GM12873 (cell line): ENCODE results near the gene MRPL55.

Experiments
- CTCF ChIP-seq: IDR thresholded peaks from 2 replicates; pipeline ENCODE4 v1.5.1; 2012; ENCODE audit warnings: low read depth, mild to moderate bottlenecking, moderate library complexity, low read length, control low read depth; ENCODE audit not compliant: insufficient read depth; ENCODE audit errors: missing control alignments

The MRPL55 gene

GRCh38 chr1:228114827-228115226, 5.7 kb upstream of the MRPL55 start:
- TF ChIP-seq CTCF, result no peak

GRCh38 chr1:228112617-228113016, 3.5 kb upstream of the MRPL55 start:
- no peak for TF ChIP-seq CTCF

GRCh38 chr1:228112167-228112566, 3.1 kb upstream of the MRPL55 start:
- TF ChIP-seq CTCF, result no peak

GRCh38 chr1:228110556-228110955, 1.5 kb upstream of the MRPL55 start:
- no peak for TF ChIP-seq CTCF

- no peak for TF ChIP-seq CTCF
Measured at GRCh38 chr1:228109962-228110488, 926 bp upstream of the MRPL55 start.

GRCh38 chr1:228108742-228109072, 392 bp downstream of the MRPL55 start:
- no peak for TF ChIP-seq CTCF

- no peak for TF ChIP-seq CTCF
Measured at GRCh38 chr1:228108055-228108690, 926 bp downstream of the MRPL55 start.
